ENCODE measurements around the gene CEACAM18.
"Not testable (repeated sequence)": the region's sequence is repeated elsewhere in the genome, so short reads cannot be mapped to it uniquely, and the experiment has no call there.

Gene CEACAM18

DNA sequence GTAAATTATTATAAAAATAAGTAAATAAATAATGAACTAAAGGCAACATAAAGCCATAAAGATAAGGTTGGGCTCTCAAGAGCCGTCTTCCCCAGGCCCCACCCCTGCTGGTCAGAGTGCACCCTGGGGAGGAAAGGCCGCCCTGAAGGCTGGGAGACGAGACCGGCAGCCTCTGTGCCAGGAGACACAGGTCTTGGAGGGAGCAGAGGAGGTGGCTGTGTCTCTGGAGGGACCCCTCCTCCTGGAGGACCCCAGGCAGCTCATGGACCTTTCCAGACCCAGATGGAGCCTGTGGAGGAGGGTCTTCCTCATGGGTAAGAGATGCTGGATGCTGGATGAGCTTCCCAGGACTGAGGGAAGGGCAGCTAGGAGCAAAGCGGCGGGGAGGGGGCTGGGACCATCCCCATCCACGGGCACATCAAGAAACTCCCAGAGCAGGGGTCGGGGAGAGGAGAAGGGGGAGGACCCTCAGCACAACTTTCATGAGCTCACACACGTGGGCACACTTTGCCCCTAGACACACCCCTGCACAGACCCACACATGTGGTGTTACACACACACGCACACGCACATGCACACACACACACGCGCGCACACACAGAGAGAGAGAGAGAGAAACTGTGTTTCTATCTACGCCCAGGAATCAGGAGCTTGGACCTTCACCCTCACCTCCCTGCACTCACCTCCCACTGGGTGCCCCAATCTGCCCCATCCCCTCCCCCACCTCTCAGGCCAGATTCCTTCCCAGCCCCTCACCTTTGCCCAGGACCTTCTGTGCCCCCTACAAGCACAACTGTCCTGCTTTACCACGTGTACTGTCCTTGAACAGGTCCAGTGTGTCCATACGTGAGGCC, at the start of gene CEACAM18:
Gene CEACAM18, plus strand, starts transcription at position 159 of the 854 bp plus-strand sequence.
- no peak for DNase-seq

DNA sequence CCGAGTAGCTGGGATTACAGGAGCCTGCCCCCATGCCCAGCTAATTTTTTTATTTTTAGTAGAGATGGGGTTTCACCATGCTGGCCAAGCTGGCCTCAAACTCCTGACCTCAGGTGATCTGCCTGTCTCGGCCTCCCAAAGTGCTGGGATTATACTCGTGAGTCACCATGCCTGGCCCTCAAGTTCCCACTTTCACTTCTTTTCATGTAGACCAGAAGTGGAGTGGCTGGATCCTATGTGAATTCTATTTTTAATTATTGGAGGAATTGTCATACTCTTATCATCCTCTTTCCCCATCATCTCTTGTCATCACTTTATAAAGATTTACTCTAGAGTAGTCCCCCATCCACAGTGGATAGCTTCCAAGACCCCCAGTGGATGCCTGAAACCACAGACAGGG, 48.1 kb upstream of the CEACAM18 start:
- DNase-seq: no peak

DNA sequence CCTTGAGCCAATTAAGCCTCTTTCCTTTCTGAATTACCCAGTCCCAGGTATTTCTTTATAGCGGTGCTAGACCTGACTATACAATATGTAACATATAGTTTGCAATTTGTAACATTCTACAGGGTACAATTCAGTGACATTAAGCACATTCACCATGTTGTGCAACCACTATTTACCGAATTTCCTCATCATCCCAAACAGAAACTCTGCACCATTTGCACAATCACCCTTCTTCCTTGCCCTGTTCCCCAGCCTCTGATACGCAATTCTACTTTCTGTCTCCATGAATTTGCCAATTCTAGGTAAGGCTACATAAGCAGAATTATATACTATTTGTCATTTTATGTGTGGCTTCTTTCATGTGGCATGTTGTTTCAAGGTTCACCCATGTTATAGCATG, 47.2 kb upstream of the CEACAM18 start:
- DNase-seq: no peak

DNA sequence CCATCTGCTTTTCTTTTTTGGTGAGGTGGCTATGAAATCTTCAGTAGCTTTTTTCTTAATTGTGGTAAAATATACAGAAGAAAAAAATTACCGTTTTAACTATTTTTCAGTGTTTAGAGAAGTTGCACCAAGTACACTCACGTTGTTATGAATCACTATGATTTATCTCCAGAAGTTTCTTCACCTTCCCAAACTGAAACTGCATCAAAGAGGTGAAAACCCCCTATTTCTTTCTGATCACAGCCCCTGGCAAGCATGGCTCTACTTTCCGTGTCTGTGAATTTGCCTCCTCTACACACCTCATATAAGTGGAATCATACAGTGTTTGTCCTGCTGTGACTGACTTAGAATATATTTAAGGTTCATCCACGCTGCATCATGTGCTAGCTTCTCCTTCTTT, 45.3 kb upstream of the CEACAM18 start:
- no peak for DNase-seq

DNA sequence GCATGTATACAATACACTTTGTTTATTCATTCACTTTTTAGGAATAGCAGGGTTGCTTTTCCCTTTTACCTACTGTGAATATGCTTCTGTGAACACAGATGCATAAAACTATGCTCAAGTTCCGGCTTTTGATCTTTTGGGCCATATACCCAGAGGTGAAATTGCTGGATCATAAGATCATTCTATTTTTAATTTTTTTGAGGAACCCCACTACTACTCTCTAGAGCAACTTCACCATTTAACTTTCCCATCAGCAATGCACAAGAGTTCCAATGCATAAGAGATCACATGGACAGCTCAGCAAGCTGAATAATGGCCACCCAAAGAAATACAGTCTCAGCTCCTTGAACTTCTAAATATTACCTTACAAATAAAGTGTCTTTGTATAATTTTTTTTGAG, 43.9 kb upstream of the CEACAM18 start:
- no peak for DNase-seq

DNA sequence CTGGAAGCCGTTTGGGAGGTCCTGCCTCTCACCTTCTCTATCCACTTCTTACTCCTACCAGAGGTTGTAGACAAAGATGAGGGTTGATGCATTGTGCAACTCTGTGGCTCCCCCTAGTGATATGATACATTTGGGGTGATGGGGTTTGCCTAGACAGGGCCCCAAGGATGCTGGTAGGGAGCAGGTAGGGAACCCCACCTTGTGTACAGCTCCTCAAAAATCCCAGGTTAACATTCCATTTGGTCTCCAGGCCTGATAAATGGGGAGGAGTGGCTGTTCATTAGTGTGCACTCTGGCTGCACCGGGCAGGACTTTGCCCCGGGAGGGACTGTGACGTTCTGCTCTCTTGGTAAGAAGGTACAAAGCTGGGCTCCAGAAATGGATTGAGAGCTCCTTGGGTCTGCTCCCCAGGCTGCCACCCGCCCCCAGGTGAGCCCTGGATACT, 39.3 kb upstream of the CEACAM18 start:
- peak; percentile 10 for DNase-seq

DNA sequence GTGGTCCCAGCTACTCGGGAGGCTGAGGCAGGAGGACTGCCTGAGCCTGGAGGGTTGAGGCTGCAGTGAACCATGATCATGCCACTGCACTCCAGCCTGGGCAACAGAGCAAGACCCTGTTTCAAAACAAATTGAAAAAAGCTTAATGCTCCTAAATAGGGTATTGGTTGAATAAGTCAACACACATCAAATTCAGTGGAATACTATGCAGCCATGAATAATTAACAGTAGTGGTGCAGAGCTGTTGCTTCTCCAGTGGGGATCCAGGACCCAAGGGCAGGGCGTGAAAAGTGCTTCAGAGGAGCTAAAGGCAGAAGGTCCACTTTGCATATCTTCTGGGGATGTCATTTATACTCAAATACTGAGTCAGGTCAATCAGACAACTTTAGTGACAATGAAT, 38.3 kb upstream of the CEACAM18 start:
- DNase-seq: no peak

DNA sequence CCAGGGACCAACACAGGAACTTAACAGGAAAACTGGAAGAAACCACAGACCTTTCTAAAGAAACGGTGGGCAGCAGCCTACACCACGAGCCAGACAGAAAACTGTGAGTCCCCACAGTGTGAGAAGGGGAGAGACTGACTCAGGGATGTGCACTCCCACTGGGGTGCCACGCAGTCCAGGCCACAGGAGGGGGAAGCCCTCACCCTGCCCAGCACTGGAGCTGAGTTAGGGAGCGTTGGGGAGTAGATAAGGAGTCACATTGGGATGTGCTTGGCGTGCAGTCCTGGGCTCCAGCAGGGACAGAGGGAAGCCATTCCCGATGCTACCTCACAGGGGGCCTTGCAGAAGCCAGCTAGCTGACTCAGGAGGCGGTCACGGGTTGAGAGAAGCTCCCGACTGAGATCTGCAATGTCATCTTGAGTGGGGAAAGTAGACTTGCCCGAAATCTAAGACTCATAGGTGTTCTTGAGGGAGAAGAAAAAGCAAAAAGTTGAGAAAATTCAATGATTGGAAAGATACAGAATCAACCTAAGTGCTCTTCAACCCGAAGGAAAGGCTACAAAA, 37.4 kb upstream of the CEACAM18 start:
- DNase-seq: no peak

DNA sequence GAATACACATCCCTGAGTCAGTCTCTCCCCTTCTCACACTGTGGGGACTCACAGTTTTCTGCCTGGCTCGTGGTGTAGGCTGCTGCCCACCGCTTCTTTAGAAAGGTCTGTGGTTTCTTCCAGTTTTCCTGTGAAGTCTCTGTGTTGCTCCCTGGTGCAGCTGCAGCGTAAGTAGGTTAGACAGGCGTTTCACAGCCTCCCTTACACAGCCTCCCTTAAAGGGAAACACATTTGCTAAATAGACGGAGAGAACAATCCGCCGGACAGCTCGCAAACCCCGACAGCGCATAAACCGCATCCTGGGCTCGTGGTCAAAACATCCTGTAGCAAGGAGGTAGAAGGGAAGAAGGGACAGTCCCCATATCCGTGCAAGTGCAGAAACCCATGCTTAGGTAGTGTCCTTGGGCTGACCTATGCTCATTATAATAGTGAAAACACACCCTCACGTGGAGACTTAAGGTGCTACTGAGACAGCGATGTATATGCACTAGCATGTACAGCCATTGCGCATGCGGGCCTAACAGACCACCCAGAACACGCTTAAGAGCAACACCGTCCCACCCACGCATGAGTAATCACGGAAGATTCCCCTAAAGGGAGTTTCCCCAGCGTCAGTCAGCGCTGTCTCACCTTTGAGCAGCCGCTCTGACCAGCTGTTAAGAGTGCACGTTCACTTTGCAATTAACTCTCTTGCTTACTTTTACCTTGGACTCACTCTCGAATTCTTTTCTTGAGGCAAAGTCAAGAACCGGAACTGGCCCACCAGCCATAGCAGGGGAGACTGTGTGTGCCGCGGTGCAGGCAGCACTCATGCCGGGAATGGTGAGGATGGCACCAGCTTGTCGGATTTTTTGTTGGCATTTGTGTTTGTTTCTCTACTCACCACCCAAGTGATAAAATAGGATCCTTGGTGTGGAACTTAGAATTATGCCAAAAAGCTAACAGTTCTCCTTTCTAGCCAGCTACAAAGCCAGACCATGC, 36.6 kb upstream of the CEACAM18 start:
- no peak for DNase-seq

DNA sequence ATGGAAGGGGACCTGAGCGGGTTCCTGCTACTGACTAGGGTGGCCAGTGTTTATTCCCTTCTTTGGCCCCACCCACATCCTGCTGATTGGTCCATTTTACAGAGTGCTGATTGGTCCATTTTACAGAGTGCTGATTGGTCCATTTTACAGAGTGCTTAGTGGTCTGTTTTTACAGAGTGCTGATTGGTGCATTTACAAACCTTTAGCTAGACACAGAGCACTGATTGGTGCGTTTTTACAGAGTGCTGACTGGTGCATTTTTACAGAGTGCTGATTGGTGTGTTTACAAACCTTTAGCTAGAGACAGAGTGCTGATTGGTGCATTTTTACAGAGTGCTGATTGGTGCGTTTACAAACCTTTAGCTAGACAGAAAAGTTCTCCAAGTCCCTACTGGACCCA, 30.8 kb upstream of the CEACAM18 start:
- not testable (repeated sequence) for DNase-seq

DNA sequence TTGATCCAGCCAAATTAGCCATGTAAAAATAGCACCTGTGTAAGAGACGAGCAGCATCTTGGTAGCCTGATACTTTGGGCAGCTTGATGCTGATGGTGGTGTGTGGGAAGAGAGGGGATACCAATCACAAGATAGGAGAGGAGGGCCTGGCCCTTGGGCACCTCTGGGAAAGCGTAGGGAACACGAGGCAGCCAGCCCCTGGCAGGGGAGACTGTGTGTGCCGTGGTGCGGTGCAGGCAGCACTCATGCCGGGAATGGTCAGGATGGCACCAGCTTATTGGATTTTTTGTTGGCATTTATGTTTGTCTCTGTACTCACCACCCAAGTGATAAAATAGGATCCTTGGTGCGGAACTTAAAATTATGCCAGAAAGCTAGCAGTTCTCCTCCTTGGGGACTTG, 30.3 kb upstream of the CEACAM18 start:
- DNase-seq: no peak

DNA sequence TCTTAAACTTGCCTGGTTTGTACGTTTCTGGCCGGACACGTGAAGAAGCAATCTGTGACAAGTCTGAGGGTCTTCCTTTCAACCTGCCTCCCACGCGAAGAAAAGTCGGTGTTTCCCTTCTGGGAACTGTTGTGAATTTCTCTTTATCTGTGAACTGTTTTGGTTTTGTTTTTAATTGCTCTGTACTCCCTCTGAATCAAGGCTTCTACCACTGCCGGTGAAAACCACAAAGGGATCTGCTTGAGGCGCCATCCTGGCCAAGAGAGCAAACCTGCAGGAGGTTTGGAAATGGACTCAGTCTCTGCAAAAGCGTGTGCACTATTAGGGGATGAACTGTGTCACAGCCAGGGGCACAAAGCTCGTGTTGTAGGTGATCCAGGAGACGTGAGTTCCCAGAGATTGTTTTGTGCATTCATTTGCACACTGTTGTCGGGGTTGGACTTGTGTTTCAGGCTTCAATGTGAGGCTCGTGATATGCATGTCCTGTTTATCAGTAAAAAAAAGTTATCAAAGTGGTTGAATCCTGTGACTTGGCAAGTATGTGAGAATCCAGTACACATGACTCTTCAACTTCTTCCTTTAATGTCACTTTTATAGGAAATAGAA, 29.8 kb upstream of the CEACAM18 start:
- DNase-seq: no peak

DNA sequence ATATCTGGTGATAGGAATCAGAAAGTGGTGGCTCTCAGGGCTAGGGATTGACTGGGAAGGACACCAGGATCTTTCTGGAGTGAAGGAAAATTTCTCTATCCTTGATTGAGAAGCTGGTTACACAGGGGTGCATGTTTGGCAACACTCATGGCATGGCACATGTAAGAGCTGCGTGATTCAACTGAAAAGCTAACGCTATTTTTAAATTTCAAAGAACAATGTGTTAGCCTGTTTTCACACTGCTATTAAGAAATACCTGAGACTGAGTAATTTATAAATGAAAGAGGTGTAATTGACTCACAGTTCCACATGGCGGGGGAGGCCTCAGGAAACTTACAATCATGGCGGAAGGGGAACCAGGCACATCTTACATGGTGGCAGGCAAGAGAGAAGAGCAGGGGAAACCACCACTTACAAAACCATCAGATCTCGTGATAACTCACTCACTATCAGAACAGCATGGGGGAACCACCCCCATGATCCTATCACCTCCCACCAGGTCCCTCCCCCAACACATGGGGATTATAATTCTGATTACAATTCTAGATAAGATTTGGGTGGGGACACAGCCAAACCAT, 27.5 kb upstream of the CEACAM18 start:
- DNase-seq: no peak

DNA sequence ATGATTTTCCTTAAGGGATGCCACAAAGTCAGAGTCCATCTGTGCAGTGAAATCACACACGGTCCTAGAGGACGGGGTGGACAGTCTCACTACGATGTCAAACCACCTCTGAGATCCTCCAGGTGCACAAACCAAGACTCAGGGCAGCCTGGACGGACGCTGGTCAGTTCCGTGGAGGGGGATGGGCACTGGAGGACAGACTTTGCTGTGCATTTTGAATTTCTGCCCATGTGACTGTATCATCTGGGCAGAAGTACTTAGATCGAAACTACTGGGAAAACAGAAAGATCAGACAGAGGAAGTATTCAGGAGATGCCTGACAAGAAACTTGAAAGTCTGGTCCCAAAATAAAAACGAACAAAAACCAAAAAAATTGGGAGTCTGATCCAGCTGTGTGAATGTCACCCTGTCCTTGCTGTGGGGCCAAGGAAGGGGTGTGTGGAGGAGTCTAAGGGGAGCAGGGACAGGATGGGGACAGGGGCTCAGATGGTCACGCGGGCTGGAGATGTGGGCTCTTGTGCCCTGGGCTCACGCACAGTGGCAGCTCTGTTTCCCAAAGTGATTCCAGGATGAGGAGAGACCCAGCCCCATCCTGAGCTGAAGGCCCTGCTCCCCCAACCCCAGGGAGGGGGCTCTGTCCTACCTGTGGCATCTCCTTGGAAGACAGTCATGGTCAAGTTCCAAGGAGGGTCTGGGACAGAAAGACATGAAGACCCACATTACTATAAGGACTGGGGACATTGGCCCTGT, 21.6 kb upstream of the CEACAM18 start:
- no peak for DNase-seq

DNA sequence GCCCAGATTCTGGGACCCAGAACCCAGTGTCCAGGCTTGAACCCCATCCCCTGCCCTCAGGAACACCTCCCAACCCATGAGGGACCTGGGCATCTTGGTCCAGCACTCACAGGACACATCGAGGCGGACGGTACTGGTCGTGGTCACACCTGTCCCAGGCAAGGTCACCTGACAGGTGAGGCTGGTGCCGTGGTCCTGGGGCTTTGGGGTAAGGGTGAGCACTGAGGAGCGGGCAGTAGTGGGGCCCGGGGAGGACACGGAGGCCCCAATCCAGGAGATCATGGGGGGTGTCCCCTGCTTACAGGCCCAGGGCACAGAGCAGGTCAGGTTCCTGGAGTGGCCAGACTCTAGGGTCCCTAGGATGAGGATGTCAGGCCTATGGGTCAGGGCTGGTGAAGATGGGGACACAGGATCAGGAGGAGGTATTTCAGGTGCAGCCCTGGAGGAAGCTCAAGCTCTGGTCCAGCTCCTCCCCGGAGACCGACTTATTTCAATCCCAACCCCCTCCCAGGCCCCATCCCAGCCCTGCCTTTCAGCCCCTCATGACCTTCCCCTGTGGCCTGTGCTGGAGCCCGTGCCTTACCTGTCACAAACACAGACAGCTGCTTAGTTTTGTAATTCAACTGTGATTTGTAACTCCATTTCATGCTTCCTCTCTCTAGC, 20.9 kb upstream of the CEACAM18 start:
- no peak for DNase-seq

DNA sequence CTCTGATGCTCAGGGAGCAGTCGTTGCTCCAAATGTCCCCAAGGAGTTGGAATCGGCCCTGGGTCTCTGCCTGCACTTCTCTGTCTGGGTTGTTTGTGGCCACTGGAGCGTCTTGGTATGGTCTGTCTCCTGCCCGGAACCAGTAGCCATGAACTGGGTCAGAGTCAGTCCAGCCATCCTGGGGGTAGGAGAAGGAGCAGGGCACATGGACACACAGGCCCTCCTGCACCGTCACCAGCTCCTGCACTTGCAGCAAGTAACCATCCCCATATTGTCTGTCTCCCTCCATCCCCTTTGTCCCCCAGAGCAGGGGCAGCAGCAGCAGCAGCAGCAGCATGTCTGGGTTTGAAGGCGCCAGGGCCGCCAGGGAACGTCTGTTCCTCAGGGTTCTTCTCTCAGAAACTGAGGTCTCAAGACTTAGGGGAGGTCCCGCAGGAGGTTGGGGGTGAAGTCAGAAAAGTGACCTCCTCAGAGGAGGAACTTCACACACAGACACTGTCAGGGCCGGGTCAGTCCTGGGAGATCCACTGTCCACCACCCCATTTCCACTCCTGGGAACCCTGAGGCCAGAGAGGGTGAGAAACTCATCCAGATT, 20.2 kb upstream of the CEACAM18 start, which contains the start of gene SIGLEC8:
Gene SIGLEC8, minus strand, starts transcription at position 404 of the 595 bp plus-strand sequence. Its CDS starts 67 bp downstream, at position 337.
- no peak for DNase-seq

DNA sequence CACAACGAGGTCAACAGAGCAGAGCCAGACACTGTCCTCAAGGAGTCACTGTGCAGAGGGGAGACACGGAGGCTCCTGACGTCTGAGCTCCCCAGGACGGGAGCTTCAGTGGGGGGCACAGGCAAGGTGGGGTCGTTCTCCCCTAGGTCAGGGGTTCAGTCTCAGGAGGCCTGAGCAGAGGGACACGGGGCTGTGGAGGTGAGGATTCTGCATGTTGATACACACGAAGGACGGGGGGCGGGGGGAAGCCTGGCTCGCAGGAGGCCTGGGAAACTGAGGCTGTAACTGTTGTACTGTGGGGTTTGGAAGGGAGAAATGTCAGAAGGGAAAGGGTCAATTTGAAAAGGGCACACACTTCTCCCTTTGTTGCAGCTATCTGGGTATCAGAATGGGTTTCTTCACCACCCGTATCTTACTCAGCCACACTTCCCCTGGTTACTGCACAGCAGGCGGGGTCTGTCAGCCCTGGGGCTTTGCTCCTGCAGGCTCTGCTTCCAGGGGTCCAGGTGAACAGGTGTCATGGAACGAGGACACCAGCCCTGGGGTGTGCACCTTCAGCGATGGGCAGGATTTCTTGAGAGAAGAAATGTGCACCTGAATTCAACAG, 19.3 kb upstream of the CEACAM18 start:
- DNase-seq: no peak

DNA sequence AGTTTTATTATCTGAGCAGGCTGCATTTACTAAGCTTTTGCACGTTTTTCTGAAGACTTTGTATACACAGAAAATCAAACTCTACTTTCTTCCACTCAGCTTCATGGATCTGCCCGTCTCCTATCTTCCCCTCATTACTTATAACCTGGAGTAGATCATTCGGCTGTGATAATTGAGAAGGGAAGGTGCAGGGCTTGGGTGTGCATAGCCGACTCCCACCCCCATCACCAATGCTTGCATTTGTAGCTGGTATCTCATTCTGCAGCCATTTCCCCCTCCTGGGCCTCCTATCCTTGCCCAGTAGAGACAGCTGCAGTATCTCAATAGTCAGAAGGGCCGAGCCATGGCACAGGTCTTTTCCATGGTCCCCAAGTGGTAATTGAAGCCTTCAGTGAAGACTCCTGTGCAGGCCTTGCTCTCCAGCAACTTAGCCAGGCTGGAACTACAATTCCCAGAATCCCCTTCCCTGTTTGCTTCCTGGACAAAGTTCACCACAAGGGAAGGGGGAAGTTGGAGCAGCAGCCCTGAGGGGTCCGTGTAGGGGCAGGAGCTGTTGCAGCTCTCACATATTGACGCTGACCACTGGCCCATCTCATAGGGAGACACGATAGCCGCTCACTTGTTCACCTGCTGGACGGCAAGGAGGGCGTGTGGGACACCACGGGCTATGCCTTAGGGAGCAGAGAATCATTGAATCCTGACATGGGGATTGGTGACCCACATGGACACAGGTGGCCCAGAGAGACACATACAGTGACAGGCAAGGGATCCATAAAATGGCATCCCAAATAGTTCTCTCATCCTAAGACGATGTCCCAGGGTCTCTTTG, 18.0 kb upstream of the CEACAM18 start:
- no peak for DNase-seq

DNA sequence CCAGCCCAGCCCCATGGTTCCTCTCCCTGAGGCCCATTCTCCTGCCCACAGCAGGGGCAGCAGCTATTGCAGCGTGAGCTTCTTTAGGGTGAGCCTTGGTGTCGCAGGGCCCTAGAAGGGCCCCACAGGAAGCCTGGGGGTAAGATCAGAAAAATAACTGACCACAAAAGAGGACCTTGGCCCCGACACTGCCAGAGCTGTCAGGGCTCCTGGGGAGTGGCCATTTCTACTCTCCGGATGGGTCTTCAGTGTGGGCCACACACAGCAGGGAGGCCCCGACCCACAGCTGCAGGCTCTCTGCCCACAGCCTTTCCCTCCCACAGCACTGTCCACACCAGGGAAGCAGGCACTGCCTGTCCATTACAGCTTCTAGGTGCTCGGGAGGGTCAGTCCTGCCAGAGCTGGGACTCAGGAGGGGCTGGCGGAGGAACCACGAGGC, 16.6 kb upstream of the CEACAM18 start:
- DNase-seq: no peak

All from NCI-H1436 (cell line).